Cerebellar nuclear complex (tissue), 1 donor: ENCODE results near the gene TANGO6.
A peak's percentile ranks its signal among the peaks of the same experiment; 100 is the strongest.
"Not testable (repeated sequence)": the region's sequence is repeated elsewhere in the genome, so short reads cannot be mapped to it uniquely, and the experiment has no call there.

Experiments used
- DNase-seq, 2 experiments: peaks; one replicate each; lab custom pipeline; 2025; lab: John Stamatoyannopoulos, UW

TANGO6 gene

DNA sequence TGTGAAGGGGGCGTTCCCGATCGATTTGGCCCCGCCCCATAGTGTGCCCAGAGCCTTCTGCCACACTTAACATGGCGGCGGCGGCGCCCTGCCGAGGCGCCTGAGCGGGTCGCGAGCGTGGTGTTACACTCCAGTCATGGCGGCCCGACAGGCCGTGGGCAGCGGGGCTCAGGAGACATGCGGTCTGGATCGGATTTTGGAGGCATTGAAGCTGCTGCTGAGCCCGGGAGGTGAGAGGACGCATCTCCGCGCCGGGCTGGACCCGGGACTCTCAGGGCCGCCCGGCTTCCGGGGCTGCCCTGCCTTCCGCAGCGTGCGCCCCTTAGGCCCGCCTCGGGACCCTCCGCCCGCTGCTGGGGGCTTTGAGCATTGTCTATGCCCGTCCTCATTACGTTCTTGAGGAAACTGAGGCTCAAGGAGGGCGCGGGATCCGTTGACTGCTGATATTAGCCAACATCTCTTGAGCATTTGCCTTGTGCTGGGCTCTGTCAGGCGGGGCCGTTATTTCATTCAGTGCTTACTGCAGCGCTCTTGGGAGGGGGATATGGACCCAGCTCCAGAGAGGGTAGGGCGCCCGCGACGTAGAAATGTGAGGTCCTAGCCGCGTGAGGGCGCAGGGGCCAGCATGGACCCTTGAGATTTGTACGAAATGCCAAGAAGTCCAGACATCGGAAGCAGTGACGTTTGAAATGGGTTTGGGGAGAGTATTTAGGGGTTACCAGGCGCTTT lies at the start of gene TANGO6:
Gene TANGO6 (plus strand): TSS at position 50 of the 729 bp plus-strand sequence. CDS start 87 bp downstream, at position 137.
- DNase-seq = peak; percentile 20 to 51

DNA sequence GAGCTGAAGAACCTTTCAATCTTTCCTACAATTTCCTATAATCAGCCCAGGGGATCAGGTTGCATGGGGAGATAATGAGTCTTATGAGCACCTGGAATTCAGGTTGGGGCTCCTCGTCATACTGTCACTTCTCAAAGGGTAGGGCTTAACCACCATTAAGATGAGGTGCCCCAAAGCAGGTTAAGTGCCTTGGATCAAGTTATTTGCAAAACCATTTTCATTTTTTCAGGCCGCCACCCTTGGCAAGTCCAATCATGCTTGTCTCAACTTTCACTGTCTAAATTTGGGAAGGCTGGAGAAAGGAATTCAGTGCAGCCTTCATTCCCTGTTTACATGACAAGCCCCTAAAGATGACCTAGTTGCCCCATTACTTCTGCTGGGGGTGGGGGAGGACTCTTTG lies 44.9 kb upstream of the TANGO6 start:
- DNase-seq = no peak

DNA sequence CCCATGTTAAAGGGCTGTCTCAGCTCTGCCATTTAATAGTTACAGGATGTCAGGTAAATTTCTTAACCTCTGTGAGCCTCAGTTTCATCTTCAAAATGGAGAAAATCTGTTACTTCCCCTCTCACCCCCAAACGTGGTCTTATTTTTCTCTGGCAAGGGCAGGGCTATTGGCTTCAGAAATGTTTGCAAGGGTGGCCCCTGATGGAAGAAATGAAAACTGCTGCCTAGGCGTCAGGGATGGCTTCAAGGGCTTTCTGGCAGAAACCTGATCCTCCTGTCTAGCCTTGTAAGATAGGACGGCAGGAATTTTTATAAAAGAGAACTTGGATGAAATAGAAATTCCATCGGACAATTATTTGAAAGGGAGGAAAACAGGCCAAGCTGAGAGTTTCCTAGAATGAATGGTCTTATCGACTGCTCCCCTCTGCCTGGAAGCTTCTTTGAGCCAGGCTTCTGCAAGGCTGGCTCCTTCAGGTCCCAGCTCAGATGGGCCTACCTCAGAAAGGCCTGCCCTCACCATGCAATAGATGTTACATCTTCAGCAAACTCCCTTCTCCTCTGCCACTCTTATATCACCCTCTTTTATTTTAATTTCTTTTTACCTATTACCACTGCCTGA lies 43.0 kb upstream of the TANGO6 start:
- DNase-seq = no peak

DNA sequence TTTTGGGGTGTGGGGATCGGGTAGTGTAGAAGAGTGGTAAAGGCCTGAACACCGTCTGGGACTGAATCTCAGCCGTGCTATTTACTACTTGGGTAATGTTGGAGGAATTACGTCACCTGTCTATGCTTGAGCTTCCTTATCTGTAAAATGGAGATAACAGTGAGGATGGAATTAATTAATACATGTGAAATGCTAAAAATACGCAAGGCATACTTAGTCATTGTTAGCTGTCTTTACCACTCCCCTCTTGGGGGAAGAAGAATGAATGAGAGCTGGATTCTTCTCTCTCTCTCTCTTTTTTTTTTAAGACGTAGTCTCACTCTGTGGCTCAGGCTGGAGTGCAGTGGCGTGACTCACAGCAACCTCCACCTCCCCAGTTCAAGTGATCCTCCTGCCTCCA lies 41.1 kb upstream of the TANGO6 start:
- no peak for DNase-seq

DNA sequence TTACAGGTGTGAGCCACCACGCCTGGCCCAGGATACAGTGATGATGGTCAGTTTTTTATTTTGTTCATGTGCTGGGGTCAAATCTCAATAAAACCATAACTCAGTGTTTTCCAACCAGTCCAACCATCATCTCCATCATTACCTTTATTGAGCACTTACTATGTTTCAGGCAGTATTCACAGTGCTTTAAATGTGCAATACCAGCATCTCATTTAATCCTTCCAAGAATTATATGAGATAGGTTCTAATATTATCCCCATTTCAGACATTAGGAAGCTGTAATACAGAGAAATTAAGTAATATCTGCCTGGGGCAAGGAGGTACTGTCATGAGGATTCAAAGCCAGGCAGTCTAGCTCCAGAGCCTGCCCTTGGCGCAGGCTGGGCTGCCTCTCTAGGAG lies 36.9 kb upstream of the TANGO6 start:
- no peak for DNase-seq

DNA sequence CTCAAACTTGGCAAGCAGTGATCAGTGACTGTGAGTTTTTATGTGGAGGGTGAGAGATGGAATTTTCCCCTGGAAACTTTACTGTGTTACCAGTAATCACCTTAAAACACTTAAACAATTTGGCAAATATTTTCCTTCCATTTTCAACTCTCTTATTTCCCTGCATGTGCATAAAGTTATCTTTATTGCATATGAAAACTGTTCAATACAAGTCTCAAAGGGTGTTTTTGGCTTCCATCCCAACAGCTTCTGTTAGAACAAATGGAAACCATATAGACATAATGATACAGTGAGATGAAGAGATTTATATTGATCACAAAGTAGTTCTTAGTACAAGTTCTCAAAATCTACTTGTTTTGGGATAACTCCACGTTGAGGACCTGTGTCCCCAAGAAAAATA lies 36.4 kb upstream of the TANGO6 start:
- DNase-seq = no peak

DNA sequence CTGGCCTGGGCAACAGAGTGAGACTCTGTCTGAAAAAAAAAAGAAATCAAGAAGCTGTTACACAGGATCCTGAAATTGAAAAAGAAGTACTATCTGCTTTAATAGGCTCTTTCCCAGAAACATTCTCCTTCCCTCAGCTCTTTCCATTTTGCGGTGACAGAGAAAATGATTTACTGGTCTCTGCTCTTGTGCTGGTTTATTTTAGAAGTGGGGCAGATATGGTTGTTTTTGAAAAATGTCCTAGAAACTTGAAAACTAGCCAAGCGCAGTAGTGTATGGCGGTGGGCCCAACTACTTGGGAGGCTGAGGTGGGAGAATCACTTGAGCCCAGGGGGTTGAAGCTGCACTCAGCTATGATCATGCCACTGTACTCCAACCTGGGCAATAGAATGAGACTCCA lies 28.8 kb upstream of the TANGO6 start:
- DNase-seq = no peak

DNA sequence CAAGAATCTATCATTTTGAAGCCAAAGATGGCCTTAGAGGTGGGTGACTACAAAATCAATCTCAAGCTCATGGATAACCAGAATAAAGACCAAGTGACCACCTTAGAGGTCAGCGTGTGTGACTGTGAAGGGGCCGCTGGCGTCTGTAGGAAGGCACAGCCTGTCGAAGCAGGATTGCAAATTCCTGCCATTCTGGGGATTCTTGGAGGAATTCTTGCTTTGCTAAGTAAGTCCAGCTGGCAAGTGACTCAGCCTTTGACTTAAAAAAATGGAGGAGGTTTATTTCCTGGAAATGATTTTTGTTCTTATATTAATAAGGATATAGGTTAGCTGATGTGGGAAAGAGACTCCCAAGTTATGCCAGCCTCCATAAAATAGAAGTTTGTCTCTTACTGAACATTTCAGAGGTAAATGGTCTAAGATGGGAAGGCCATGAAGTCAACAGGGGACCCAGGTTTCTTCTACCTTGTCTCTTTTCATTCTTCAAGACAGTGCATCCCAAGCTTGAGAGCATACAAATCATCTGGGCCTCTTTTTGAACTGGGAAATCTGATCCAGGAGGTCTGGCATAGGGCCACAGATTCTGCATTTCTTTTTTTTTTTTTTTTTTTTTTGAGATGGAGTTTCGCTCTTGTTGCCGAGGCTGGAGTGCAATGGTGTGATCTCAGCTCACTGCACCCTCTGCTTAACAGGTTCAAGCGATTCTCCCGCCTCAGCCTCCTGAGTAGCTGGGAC lies 19.8 kb upstream of the TANGO6 start:
- DNase-seq = no peak

DNA sequence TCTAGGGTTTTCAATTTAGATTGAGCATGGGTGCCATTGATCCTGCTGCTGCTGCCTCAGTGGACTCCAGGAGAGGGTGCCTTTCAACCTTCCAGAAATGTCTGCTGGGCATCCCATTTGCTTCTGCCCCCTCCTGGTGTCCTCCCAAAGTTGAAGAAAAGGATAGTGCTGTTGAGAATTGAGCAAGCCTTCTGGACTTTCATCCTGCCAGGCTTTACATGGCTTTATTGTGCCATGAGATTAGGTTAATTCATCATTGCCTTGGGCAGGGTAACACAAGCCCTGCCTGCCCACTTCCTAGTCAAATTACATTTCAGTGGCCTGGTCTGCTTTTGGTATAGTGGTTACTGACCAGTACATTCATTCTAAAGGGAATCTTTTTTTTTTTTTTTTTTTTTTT lies 17.9 kb upstream of the TANGO6 start:
- DNase-seq = no peak

DNA sequence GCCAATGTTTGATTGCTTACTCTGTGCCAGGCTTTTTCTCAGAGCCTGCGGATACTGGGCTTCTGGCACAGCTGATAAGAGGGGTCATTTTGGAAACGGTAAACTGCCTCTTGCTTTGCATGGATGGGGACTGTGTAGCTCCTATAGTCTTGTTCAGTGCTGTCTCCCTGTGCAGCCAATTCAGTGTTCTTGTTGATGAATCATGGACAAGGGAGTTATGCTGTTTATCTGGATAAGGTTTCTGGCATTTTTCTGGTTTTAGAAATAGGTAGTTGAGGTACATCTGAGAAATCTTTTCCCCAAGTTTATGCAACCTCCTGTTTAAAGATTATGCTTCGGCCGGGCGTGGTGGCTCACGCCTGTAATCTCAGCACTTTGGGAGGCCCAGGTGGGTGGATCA lies 16.7 kb upstream of the TANGO6 start:
- no peak for DNase-seq

DNA sequence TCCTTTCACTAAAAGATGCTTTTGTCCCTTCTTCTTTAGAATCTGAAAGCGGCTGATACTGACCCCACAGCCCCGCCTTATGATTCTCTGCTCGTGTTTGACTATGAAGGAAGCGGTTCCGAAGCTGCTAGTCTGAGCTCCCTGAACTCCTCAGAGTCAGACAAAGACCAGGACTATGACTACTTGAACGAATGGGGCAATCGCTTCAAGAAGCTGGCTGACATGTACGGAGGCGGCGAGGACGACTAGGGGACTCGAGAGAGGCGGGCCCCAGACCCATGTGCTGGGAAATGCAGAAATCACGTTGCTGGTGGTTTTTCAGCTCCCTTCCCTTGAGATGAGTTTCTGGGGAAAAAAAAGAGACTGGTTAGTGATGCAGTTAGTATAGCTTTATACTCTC lies 10.1 kb upstream of the TANGO6 start:
- DNase-seq = no peak

DNA sequence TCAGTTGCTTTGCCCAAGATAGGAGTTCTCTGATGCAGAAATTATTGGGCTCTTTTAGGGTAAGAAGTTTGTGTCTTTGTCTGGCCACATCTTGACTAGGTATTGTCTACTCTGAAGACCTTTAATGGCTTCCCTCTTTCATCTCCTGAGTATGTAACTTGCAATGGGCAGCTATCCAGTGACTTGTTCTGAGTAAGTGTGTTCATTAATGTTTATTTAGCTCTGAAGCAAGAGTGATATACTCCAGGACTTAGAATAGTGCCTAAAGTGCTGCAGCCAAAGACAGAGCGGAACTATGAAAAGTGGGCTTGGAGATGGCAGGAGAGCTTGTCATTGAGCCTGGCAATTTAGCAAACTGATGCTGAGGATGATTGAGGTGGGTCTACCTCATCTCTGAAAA lies 8.8 kb upstream of the TANGO6 start:
- DNase-seq = no peak

DNA sequence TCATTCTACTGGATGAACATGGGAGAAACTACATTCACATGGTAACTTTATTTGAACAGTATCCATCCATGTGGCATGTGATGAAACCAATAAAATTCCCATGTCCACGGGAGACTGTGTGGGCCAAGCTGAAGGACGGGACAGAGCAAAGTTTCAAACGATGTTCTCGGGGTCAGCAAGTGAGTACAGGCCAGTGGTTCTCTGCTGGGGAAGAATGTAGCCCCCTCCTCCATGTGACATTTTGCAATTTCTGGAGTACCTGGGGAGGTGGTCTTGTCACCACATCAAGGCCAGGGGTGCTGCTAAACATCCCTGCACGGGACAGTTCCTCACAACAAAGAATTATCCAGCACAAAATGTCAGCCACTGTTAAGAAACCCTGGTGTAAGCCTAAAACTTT lies 7.4 kb upstream of the TANGO6 start:
- DNase-seq = no peak

DNA sequence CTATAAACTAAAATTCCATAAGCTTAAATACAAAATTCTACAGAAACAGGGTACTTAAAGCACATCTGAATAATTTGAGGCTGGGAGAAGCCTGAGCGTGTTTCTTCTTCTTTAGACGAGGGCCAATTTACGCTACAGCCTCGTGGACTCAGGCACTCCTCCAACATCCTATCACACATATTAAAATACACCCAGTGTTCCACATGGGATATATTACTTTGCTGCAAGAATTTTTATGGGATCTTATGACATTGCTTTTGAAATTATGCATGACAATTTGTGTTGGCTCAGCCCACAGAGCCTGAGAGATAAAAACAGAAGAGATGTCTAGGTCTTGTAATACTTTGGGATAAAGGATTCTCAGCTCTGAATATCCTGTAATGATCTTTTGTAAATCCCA lies 3.5 kb upstream of the TANGO6 start:
- DNase-seq = no peak

DNA sequence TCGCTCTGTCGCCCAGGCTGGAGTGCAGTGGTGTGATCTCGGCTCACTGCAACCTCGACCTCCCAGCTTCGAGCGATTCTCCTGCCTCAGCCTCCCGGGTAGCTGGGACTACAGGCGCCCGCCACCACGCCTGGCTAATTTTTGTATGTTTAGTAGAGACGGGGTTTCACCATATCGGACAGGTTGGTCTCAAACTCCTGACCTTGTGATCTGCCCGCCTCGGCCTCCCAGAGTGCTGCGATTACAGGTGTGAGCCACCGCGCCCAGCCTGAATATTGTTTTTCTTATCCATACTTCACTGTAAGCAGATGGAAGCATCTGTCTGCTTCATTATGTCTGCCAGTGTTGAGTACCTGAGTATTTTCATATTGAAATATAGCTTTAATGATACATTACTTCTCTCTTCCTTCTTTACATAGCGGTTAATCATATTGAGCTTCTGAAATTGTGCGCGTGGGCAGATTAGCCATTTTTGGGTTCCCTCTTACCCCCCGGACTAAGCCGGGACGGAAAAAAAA lies 308 bp upstream of the TANGO6 start:
- not testable (repeated sequence) for DNase-seq

DNA sequence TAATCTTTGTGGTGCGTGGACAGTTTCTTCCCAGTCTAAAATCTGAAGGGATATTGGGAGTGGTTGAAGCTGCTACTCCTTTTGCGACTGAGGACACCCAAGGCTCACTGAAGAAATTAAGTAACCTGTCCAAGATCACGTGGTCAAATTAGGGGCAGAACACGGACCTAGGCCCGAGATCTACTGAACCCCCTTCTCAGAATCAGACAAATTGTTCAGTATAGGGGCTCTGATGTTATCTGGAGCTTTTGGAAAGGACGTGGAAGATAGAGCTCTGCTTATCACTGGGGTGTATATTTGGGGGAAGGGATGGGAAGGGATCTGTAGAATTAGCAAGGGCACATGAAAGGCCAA lies 857 bp downstream of the TANGO6 start:
- DNase-seq = no peak

DNA sequence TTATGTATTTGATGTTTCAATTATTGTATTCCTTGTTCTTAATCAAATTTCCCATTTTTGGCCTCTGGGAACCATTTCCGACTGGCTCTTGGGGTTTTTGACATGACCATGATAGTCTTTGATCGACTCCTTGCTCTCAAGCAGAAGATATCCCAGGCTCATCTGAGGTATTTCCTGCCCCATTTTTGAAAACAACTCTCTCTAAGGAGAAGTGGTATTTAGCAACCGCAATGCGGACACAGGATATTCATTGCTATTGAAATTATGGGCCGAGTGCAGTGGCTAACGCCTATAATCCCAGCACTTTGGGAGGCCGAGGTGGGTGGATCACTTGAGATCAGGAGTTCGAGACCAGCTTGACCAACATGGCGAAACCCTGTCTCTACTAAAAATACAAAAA lies 5.5 kb downstream of the TANGO6 start:
- DNase-seq = no peak

DNA sequence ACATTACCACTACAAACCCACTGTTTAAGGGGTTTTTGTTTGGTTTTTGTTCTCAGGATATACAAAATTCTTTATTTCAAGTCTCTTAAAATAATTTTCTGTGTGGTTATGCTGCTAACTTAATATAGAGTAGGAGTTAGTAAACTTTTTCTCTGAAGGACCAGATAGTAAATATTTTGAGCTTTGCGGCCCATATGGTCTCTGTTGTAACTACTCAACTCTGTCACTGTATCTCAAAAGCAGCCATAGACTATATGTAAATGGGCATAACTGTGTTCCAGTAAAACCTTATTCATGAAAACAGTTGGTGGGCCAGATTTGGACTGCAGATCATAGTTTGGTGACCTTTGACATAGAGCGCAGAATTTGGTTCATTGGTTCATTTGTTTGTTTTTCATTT lies 7.2 kb downstream of the TANGO6 start:
- DNase-seq = no peak

DNA sequence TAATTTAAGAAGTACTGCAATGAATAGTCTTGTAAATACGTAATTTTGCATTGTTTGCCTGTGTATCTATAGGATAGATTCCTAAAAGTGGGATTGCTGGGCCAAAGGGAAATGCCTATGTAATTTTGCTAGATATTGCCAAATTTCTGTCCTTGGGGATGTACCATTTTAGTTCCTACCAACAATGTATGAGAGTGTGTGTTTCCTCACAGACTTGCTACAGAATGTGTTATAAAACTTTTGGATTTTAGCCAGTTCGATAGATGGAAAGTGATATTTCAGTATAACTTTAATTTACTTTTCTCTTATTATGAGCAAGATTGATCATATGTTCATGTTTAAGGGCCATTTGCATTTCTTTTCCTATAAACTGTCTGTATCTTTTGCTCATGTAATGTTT lies 8.3 kb downstream of the TANGO6 start:
- DNase-seq = no peak

DNA sequence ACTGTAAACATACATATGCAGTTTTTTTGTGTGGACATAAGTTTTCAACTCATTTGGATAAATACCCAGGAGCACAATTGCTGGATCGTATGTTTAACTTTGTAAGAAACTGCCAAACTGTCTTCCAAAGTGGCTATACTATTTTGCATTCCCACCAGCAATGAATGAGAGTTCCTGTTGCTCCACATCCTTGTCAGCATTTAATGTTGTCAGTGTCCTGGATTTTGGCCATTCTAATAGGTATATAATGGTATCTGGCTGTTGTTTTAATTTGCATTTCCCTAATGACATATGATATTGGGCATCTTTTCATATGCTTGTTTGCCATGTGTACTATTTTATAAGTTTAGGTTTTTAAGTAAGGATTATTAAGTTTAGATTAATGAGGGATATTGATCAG lies 14.1 kb downstream of the TANGO6 start:
- no peak for DNase-seq

DNA sequence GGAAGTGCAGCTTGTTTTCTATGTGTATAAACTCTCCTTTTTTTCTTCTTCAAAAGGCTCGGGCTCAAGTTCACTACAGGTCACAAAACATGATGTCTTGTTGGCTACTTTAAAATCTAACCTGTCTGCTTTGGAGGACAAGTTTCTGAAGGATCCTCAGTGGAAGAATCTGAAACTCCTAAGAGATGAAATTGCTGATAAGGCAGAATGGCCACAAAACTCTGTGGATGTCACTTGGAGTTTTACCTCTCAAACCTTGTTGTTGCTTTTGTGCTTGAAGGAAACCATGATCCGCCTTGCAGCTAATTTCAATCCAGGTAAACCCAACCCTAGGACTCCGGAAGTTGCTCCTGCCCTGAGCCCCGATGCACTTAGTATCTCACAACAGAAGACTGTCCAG lies 16.5 kb downstream of the TANGO6 start:
- DNase-seq = no peak

DNA sequence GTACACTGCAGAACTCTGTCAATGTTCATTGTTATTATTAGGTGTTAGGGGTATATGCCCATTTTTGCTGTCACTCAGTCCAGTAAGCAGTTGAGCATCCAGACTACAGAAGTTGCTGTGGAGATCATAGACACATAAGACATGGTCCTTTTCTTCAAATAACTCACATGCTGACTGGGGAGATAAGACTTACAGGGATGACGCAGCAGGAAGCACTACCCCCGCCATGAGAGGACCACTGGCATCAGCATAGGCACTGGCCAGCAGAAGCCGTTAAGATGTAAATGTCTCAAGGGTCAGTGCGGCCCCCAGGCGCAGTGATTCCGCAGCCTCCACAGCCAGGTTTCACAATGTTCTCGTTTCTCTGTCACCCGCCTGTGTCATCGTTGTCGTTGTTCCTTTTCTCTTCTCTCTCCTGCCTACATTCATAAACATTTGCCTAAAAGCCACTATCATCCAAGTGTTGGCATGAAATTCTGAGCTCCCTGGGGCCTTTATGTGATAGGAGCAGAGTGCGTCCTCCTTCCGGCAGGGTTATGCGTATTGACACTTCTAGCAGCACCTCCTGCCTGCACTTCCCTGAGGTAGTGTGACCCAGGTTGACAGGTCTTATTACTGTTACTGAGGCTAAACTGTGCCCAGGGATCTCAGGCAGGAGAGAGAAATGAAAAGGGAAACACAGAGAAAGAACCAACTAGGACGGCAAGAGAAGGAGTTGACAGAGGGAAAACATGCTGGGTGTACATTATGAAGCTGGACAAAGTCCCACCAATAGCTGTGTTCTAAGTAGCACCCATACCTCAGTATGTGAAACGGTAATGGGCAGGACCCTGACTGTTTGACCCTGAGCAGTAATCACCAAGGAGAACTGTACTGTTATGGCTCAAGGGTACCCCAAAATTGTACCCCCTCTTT lies 17.9 kb downstream of the TANGO6 start:
- no peak for DNase-seq
